Neuron (in vitro differentiated cells): ENCODE data around the gene TJP3.

Experiments
- H2AFZ ChIP-seq: one replicate; pipeline ENCODE4 v1.6.1; 2013; ENCODE audit warnings: low read depth, mild to moderate bottlenecking, inconsistent platforms, low read length, moderate library complexity
- H3K27me3 ChIP-seq: one replicate; pipeline ENCODE4 v1.6.1; 2013; ENCODE audit warnings: low read length; ENCODE audit not compliant: insufficient read depth
- H3K36me3 ChIP-seq: one replicate; pipeline ENCODE4 v1.6.1; 2013; ENCODE audit warnings: low read length; ENCODE audit not compliant: insufficient read depth
- H3K4me1 ChIP-seq: one replicate; pipeline ENCODE4 v1.6.1; 2013; ENCODE audit warnings: low read length; ENCODE audit not compliant: insufficient read depth
- H3K4me3 ChIP-seq: 2 replicates; pipeline ENCODE4 v1.5.1; 2013; ENCODE audit warnings: mild to moderate bottlenecking, low read length, moderate library complexity
- H3K9me3 ChIP-seq: one replicate; pipeline ENCODE4 v1.6.1; 2013; ENCODE audit warnings: low read length

TJP3 gene

DNA sequence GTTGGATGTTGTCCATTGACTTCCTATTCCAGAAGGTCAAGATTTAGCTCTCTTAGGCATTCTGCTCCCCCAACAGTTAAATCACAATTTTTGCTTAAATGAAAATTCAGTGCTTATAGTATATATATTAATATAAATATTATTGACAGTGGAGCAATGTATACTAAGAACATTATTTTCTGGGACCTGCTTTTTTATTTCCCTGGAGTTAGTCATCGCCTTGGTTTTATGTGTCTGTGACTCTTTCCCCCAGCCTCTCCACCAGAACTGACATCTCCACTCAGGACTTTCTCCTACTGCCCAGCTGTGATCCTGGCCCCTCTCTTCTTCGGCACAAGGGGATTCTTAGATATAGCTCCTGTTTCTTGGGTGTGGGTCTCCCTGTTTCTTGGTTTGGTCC, 88.2 kb downstream of the TJP3 start:
- Histone ChIP-seq H3K36me3 (no peaks in the 10 kb centered on the region), H3K9me3 (no peaks in the 10 kb centered on the region), H3K27me3 (peaks cover 13% of the 10 kb centered on the region), H2AFZ (no peak overlapping the region), H3K4me1 (peaks cover 4% of the 10 kb centered on the region), H3K4me3 (no peak overlapping the region)

GRCh38 chr19:3798137-3798536, 90.0 kb downstream of the TJP3 start:
- no peaks in the 10 kb centered on the region for H3K9me3 ChIP-seq

More at GRCh38 chr19:3798137-3798536, 90.0 kb downstream of the TJP3 start:
- H3K4me1 ChIP-seq: peaks cover 9% of the 10 kb centered on the region
- H2AFZ ChIP-seq: no peak overlapping the region
- peaks cover 26% of the 10 kb centered on the region for H3K27me3 ChIP-seq
- H3K4me3 ChIP-seq: no peak overlapping the region
- H3K36me3 ChIP-seq: no peaks in the 10 kb centered on the region
